OCI-LY7 (cell line): Measurements from ENCODE around the gene DUSP6. TPM values are rescaled to one million over a fixed set of nuclear protein-coding genes. Genes with fewer than 3 reads are reported as not detected.

Source experiments
- BruUV-seq: library from RNA; stranded (reverse); fragments of 400-500 nt; replicated peaks from 2 replicates; lab custom pipeline; 2021; lab: Mats Ljungman, UMichigan
- CTCF ChIA-PET: fragments of 300-600 bp; sonication (Branson Sonifier 250); formaldehyde crosslinking; loops from one replicate; lab custom pipeline; 2022; ENCODE audit warnings: antibody characterized with exemption; ENCODE audit not compliant: unreplicated experiment; lab: Charles Lee
- POLR2A ChIA-PET: fragments of 300-600 bp; sonication (Branson Sonifier 250); formaldehyde crosslinking; loops from one replicate; lab custom pipeline; 2022; ENCODE audit warnings: antibody characterized with exemption; lab: Charles Lee
- DNase-seq: peaks from one replicate; pipeline ENCODE4 v3.0.0-alpha.2; 2015; ENCODE audit warnings: low spot score
- H2AFZ ChIP-seq: fragments of 200-600 bp; sonication (generic), shearing (Covaris generic); 2 replicates; pipeline ENCODE4 v1.6.1; 2014; ENCODE audit warnings: mild to moderate bottlenecking, antibody characterized with exemption, low read length, moderate library complexity
- H3K27ac ChIP-seq: fragments of 200-600 bp; sonication (generic); 2 replicates; pipeline ENCODE4 v1.5.1; 2014; ENCODE audit warnings: mixed run types, low read depth, mild to moderate bottlenecking, moderate library complexity, low read length, inconsistent platforms; ENCODE audit not compliant: poor library complexity, severe bottlenecking
- H3K36me3 ChIP-seq: fragments of 200-600 bp; sonication (generic); 2 replicates; pipeline ENCODE4 v1.6.1; 2014; ENCODE audit warnings: mild to moderate bottlenecking, antibody characterized with exemption, low read length, moderate library complexity, mixed read lengths; ENCODE audit not compliant: insufficient read depth
- H3K4me1 ChIP-seq: fragments of 200-600 bp; sonication (generic); 2 replicates; pipeline ENCODE4 v1.5.1; 2014; ENCODE audit warnings: mild to moderate bottlenecking, low read length; ENCODE audit not compliant: insufficient read depth, poor library complexity, severe bottlenecking
- H3K4me2 ChIP-seq: fragments of 200-600 bp; sonication (generic); 2 replicates; pipeline ENCODE4 v1.6.1; 2014; ENCODE audit warnings: mild to moderate bottlenecking, low read length
- H3K4me3 ChIP-seq: fragments of 200-600 bp; sonication (generic); 2 replicates; pipeline ENCODE4 v1.5.1; 2014; ENCODE audit warnings: mild to moderate bottlenecking, low read depth, low read length; ENCODE audit not compliant: poor library complexity, severe bottlenecking
- H3K79me2 ChIP-seq: fragments of 200-600 bp; sonication (generic); 2 replicates; pipeline ENCODE4 v1.6.1; 2016; ENCODE audit warnings: low read depth, mild to moderate bottlenecking, low read length, moderate library complexity, mixed read lengths; ENCODE audit not compliant: insufficient read depth
- H3K9me2 ChIP-seq: fragments of 200-600 bp; sonication (generic); 2 replicates; pipeline ENCODE4 v1.6.1; 2016; ENCODE audit warnings: mild to moderate bottlenecking, low read length, mixed read lengths; ENCODE audit not compliant: insufficient read depth
- H3K9me3 ChIP-seq: fragments of 200-600 bp; sonication (generic); 2 replicates; pipeline ENCODE4 v1.6.1; 2014; ENCODE audit warnings: mild to moderate bottlenecking, mixed run types, low read length, mixed read lengths
- H4K20me1 ChIP-seq: fragments of 200-600 bp; sonication (generic); 2 replicates; pipeline ENCODE4 v1.6.1; 2014; ENCODE audit warnings: mild to moderate bottlenecking, antibody characterized with exemption, low read length, moderate library complexity, mixed read lengths; ENCODE audit not compliant: insufficient read depth
- CTCF ChIP-seq: fragments of 200-600 bp; sonication (generic); conservative IDR thresholded peaks from 2 replicates; pipeline ENCODE4 v1.5.1; 2014; ENCODE audit warnings: mild to moderate bottlenecking, antibody characterized with exemption, low read length, moderate library complexity, mixed read lengths
- EZH2phosphoT487 ChIP-seq: fragments of 200-600 bp; sonication (generic); IDR thresholded peaks from 2 replicates; pipeline ENCODE4 v1.6.1; 2018; ENCODE audit warnings: low read depth, borderline replicate concordance, mild to moderate bottlenecking, mixed run types, antibody characterized with exemption, low read length, moderate library complexity, mixed read lengths
- intact Hi-C: fragments of 100-400 bp; cut with micrococcal nuclease; formaldehyde crosslinking; loops from one replicate; pipeline ENCODE4 v1.10.0; 2022; ENCODE audit not compliant: unreplicated experiment
- total RNA-seq, 2 experiments: library from RNA; depleted of rRNA in 1 of 2; stranded (reverse); fragments of >200 nt in 1 of 2; shearing (Covaris generic) in 1 of 2; gene quantifications; 2 replicates each; pipeline ENCODE4 v1.2.3, GENCODE V29; 2014 to 2022

DUSP6 gene
- total RNA-seq, 2 experiments from 2014 or later: 0.47 to 2.2 TPM

- H3K27ac ChIP-seq: no peak overlapping the region
- H3K9me3 ChIP-seq: no peaks in the 10 kb centered on the region
- H3K4me2 ChIP-seq: no peak overlapping the region
- no peak overlapping the region for H2AFZ ChIP-seq
- no peaks in the 10 kb centered on the region for H3K79me2 ChIP-seq
- DNase-seq: no peak
- POLR2A ChIA-PET: interaction anchor here (0.6 to 1.1 kb wide), 2 partner anchors 45 to 46 kb away, joined by 3 to 4 read pairs; no protein-coding TSS in a partner anchor
- H3K36me3 ChIP-seq: no peaks in the 10 kb centered on the region
- intact Hi-C loops: loop anchor here (5.0 kb wide), 2 partner anchors 102 to 178 kb away; partner anchors contain the start of gene POC1B
- TF ChIP-seq EZH2phosphoT487 (no peak), CTCF (no peak)
- no peak overlapping the region for H3K4me3 ChIP-seq
- BruUV-seq: no TSS peak
- CTCF ChIA-PET: no interaction called here
- H3K4me1 ChIP-seq: peaks cover 87% of the 10 kb centered on the region
- no peaks in the 10 kb centered on the region for H4K20me1 ChIP-seq
- H3K9me2 ChIP-seq: no peaks in the 10 kb centered on the region
Observed at GRCh38 chr12:89348894-89349699, 3.2 kb downstream of the DUSP6 start.

DNA sequence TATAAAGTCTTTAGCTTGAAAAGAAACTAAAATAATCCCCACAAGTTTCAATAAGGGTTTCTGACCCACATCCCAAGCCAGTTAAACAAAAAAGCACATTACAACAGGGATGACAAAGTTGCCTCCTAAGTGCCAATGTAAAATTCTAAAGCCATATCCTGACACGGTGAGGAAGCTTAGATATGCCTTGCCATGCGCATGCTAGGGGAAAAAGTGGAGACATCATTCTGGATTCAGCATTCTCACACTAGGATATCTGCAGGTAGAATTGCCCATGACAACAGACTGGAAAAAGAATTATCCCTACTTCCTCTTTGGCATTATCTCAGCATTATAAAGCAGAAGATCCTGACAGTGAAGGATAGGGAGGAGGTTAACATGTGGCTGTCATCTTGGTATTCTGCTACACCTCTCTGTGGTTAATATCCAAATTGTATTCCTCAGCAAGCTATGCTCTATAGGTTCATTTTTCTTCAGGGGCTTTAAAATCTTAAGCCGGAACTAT lies 4.9 kb downstream of the DUSP6 start:
- Histone ChIP-seq H2AFZ (no peak overlapping the region; the same call in 1 of the 2 replicates), H3K4me2 (peak overlapping the region; percentile 71), H3K27ac (peak overlapping the region; percentile 77), H3K4me3 (peak overlapping the region; percentile 52), H3K36me3 (no peaks in the 10 kb centered on the region), H3K79me2 (no peaks in the 10 kb centered on the region), H3K4me1 (peaks cover 70% of the 10 kb centered on the region), H3K9me2 (no peaks in the 10 kb centered on the region), H4K20me1 (no peaks in the 10 kb centered on the region), H3K9me3 (no peaks in the 10 kb centered on the region)
- intact Hi-C loops: loop anchor here (5.0 kb wide), 2 partner anchors 100 to 180 kb away; partner anchors contain the start of gene POC1B
- no TSS peak for BruUV-seq
- DNase-seq: no peak
- no peak for TF ChIP-seq CTCF
- no peak for TF ChIP-seq EZH2phosphoT487
- ChIA-PET POLR2A (interaction anchor here (0.8 to 3.0 kb wide), 9 partner anchors 8 to 123 kb away, joined by 3 to 23 read pairs (median 5); no protein-coding TSS in a partner anchor), CTCF (interaction anchor here (0.6 kb wide), 1 partner anchor 180 kb away, joined by 3 read pairs; no protein-coding TSS in a partner anchor)
